HG02973 (cell line): Measurements from ENCODE around the gene RAB27B.
"Not testable (repeated sequence)": the region's sequence is repeated elsewhere in the genome, so short reads cannot be mapped to it uniquely, and the experiment has no call there.

Source experiments
- ATAC-seq: cut with Tn5 transposase; IDR thresholded peaks from one replicate; pipeline ENCODE4 v1.9.1; 2021; ENCODE audit warnings: moderate library complexity; ENCODE audit not compliant: unreplicated experiment

RAB27B gene

GRCh38 chr18:54813977-54814565 is 14.2 kb upstream of the RAB27B start:
- ATAC-seq, result no peak

- no peak for ATAC-seq
These were observed 13.2 kb upstream of the RAB27B start for GRCh38 chr18:54815086-54815485.

DNA sequence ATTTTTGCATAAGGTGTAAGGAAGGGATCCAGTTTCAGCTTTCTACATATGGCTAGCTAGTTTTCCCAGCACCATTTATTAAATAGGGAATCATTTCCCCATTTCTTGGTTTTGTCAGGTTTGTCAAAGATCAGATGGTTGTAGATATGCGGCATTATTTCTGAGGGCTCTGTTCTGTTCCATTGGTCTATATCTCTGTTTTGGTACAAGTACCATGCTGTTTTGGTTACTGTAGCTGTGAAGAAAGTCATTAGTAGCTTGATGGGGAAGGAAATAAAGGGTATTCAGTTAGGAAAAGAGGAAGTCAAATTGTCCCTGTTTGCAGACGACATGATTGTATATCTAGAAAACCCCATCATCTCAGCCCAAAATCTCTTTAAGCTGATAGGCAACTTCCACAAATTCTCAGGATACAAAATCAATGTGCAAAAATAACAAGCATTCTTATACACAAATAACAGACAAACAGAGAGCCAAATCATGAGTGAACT is 7.4 kb upstream of the RAB27B start:
- ATAC-seq, result not testable (repeated sequence)

DNA sequence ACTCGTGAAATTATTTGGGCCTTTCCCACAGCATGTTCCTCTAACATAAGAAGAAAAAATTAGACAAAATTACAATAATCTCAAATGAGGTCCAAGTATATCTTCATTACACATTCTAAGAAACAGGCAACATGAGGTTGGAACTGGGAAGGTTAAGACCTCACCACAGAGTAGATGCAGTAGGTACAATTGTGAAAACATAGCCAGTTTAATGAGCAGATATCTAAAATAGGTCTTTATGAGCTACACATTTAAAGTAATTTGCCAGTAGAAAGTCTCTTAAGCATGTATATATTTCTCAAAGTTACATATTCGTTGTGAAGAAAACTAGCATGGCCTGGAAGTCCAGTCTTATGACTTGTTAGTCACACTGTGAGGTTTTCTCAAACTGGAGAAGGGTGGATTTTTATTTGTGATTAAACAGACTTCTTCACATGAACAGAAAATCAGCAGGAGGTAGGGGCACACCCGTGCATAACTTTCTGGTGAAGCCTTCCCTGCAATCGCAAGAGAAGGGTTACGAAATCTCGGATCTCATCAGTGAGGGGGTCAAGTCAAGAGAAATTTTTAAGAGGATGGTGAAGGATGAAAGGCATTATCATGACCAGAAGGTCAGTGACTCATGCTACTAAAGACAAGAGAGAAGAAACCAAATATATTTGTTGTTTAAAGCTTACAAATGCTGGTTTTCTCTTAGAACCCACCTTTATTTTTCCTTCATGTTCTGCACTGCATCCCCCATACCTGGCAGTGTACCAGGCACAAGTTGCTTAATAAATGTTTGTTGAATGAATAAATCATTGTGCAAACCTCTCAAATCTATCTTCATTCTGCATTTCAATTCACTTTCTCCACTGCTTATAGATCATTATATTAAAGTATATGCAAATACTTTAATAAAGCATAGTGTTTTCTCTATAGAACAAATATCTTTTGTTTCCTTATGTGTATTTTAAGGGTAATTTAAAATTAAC is 5.1 kb upstream of the RAB27B start:
- no peak for ATAC-seq

DNA sequence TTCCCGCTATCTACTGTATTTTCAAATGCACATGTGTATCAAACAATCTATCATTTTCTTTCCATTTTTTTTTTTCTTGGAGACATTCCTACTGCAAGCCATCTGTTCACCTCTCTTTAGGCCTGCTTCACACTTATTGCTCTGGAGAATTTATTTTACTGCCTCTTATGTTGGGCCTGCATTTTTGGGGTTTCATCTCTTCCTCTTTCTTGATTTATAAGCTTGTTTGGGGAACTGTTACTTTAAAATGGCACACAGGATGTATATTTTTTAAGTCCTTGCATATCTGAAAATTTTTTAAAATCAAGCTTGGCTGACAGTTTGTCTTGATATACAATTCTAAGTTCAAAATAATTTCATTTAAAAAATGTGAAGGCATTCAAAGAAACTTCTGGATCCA is 3.5 kb upstream of the RAB27B start:
- ATAC-seq, result no peak

GRCh38 chr18:54825601-54826344 is 2.5 kb upstream of the RAB27B start:
- no peak for ATAC-seq

DNA sequence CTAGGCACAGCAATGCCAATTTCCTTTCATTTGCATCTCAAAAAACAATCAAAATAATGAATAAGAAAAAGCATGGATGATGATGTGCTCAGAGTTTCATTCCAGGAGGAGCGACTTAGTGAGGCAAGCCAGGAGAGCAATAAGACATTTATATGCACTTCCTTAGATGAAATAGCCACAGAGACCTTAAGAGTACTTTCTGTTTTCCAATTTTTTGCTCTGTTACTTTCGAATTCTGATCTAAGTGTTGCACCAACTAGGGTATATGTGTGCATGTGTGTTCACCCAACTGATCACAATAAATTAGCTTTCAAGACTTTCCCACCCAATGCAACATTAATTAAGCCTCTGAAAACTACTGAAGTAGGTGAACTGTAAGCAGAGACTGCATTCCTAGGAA is 709 bp downstream of the RAB27B start:
- ATAC-seq, result no peak

DNA sequence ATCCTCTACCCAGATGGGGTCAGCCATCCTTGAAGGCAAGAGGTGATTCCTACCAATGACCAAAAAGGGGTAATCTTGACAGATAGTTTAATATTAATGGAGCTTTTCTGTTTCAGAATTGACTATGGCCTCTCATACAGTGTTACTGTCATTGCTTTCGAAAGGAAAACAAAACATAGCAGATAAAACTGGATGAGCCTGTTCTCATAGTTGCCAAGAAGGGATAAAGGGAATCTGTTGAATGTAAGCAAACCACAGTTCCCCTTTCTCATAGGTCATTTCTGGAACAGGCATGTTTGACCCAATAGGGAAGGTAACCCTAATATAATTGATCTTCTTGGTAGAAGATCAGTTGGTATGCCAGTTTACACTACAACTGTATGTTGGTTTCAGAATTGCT is 1.6 kb downstream of the RAB27B start:
- no peak for ATAC-seq

GRCh38 chr18:54830260-54830659 is 2.0 kb downstream of the RAB27B start:
- ATAC-seq, result no peak

DNA sequence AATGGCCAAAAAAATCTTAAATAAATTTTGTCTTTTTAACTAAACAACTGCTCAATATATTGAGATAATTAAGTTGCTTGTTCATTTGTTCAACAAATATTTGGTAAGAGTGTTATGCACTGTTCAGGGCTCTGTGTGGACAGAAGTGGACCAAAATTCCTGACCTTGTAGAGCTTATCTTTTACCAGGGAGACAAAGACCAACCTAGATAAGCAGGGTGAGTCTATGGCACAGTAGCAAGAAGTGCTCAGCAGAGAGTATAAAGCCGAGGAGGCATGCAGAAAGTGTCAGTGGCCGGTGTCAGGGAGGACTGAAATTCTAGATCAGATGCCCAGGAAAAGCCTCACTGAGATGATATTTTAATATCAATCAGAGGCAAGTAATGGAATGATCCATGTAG is 2.6 kb downstream of the RAB27B start:
- ATAC-seq, result no peak

DNA sequence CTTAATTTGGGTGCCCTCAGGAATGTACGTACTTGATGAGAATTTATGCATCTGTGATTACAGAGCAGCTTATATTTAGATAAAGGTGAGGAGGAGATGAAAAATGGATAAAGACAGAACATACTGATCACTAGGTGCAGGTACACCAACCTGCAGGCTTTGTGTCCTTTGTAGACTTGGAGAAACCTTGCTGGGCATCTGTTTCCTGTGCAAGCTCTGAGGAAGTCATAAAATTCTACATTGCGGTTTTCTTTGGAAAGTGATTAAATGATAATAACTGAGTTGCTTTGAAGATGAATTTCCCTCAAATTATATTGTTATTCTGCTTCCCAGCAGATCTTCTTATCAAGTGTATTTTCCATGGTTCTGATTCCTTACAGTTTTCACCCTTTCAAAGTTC is 7.7 kb downstream of the RAB27B start:
- ATAC-seq, result no peak

DNA sequence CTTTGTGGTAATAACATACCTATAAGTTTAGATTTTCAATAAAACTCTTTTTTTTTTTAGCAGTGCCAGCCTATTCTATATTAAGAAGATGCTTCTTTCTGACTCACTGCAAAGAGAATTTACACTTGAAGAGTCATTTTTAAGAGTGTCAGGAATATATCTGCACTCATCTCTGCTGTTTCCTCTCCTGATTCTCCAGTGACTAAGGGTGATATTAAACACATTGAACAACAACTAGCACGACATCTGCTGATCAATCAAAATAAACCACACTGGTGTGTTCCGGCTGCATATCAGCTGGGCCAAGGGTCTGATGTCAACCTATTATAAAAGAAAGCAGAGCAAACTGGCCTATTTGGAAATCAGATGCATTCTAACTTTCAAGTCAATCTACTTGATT is 15.0 kb downstream of the RAB27B start:
- ATAC-seq, result no peak

DNA sequence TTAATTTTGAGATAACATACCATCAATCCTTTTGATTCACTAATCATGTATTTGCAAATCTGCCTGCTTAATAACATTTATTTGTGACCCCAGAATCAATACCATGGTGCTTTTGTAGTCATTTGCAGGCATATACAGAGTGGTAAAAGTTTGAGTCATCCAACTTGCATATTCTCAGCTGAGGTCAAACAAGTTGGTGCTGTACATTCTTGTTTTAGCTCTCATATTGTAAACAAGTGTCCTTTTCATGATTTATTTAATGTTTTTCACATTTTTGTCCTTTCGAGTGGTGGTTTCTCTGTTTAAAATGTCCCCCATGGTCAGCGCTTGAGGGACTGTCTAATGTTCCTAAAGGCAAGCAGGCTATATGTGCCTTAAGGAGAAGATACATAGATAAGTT is 17.5 kb downstream of the RAB27B start:
- no peak for ATAC-seq

DNA sequence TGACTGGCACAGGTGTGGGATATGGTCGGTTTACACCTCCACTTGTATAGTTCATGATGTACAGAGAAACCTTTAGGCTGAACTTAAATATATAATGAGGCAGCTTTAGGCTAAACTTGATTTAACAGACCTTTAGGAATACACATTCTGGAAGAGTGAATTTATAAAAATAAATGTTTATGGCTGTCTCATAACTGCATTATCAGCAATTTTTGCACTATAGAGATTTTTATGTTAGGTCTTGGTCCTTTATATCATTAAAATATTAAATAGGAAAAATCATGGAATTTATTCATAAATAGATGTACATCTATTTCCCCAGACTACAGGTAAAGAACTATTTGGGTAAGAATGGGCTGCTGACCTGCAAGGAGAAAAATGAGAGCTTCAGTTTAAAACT is 19.8 kb downstream of the RAB27B start:
- no peak for ATAC-seq

- ATAC-seq, result no peak
These were observed 21.4 kb downstream of the RAB27B start for GRCh38 chr18:54849683-54850082.

DNA sequence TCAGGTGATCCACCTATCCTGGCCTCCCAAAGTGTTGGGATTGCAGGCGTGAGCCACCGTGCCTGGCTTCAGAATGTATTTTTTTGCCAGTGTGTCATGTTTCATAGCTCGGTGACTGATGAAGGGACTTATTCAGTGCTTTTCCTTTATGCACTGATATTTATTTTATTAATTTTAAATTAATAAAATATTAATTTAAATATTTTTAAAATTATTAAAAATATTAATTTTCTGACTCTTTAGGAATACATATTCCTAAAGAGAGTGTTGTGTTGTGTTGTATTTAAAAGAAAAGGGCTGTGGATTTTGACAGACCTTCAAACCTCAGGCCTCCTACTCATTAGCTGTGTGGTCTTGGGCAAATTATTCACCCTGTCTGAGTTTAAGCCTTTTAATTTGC is 22.3 kb downstream of the RAB27B start:
- no peak for ATAC-seq

- ATAC-seq, result peak; percentile 58
These were observed 24.8 kb downstream of the RAB27B start for GRCh38 chr18:54852780-54853675.

DNA sequence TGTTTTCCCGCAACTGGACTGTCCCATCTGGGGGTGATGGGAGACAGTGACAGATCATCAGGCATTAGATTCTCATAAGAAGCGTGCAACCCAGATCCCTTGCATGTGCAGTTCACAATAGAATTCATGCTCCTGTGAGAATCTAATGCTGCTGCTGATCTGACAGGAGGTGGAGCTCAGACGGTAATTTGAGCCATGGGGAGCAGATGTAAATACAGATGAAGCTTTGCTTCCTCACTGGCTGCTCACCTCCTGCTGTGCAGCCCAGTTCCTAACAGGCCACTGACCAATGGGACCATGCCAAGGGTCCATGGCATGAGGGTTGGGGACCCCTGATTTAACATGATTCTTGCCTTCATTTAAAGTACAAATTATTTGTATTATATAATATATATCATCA is 26.8 kb downstream of the RAB27B start:
- not testable (repeated sequence) for ATAC-seq

DNA sequence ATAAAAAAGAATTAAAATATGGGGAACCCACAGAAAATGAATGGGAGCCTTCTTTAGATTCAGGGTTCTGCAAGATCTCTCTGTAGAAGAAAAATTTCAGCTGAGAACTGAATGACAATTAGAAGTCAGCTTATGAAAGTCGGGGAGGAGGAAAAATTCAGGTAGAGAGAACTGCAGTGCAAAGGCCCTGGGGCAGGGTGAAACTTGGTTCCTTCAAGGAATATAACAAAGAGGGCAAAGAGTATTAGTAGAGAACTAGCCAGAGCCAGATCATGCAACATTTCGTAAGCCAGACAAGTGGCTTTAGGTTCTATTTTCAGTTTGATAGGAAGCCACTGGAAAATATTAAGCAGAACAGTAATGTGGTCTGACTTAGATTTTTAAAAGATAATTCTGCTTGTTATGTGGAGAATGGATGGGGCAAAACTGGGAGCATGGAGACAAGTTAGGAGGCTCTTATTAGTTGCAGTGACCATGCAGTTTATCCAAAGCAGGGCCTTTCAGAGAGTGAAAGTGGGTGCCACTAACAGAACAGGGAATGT is 27.9 kb downstream of the RAB27B start:
- no peak for ATAC-seq

GRCh38 chr18:54857499-54857898 is 29.2 kb downstream of the RAB27B start:
- no peak for ATAC-seq
